Bone marrow (tissue), 2 donors: Measurements from ENCODE around the gene ZNF687.
A peak's percentile ranks its signal among the peaks of the same experiment; 100 is the strongest.
"Not testable (repeated sequence)": the region's sequence is repeated elsewhere in the genome, so short reads cannot be mapped to it uniquely, and the experiment has no call there.

ENCODE experiments used
- DNase-seq, 2 donors: peaks; one replicate each; lab custom pipeline; 2025; lab: John Stamatoyannopoulos, UW

Gene ZNF687, protein sequence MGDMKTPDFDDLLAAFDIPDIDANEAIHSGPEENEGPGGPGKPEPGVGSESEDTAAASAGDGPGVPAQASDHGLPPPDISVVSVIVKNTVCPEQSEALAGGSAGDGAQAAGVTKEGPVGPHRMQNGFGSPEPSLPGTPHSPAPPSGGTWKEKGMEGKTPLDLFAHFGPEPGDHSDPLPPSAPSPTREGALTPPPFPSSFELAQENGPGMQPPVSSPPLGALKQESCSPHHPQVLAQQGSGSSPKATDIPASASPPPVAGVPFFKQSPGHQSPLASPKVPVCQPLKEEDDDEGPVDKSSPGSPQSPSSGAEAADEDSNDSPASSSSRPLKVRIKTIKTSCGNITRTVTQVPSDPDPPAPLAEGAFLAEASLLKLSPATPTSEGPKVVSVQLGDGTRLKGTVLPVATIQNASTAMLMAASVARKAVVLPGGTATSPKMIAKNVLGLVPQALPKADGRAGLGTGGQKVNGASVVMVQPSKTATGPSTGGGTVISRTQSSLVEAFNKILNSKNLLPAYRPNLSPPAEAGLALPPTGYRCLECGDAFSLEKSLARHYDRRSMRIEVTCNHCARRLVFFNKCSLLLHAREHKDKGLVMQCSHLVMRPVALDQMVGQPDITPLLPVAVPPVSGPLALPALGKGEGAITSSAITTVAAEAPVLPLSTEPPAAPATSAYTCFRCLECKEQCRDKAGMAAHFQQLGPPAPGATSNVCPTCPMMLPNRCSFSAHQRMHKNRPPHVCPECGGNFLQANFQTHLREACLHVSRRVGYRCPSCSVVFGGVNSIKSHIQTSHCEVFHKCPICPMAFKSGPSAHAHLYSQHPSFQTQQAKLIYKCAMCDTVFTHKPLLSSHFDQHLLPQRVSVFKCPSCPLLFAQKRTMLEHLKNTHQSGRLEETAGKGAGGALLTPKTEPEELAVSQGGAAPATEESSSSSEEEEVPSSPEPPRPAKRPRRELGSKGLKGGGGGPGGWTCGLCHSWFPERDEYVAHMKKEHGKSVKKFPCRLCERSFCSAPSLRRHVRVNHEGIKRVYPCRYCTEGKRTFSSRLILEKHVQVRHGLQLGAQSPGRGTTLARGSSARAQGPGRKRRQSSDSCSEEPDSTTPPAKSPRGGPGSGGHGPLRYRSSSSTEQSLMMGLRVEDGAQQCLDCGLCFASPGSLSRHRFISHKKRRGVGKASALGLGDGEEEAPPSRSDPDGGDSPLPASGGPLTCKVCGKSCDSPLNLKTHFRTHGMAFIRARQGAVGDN

DNA sequence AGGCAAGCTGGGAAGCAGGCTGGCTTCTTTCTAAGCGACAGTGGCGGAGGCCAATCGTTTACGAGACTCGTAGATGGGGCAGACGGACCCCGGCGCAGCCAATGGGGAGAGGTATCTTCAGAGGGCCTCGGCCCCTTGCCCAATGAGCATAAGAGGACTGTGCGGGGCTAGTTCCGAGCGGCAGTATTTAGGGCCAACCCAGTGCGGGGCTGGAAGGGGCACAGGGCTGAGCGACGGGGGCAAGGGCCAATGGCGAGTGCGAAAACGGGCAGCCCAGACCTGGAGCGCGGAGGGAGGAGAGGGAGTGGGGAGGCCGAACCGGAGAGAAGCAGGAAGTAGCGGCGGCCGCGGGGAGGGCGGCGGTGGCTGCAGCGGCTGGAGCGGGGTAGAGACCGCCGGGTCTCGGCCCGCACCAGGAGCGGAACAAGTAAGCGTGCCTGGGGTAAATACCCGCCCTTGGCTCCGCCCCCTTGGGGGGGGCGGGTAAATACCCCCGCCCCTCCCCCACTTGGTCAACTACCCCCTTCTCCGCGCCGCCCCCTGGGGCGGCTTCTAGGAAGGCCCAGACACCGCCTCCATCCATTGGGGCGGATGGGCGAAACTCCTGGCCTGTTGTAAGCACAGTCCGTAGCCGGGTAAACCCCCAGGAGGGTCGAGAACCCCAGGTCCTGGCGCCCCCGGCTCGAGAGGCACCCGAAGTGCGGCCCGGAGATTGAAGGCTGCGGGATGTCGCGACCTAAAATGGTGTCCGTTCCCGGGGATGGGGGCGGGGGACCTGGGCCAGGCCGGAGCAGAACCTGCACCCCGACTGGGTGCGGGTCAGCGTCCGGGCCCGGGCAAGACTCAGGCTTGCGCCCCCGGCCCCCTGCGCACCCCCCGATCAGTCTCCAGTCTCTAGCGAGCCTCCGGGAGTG, at the start of gene ZNF687:
TSS of gene ZNF687 (plus strand) at position 331 of the 914 bp plus-strand sequence. CDS start 3,993 bp downstream, outside the sequence.
- peak; percentile 98 to 99 for DNase-seq

DNA sequence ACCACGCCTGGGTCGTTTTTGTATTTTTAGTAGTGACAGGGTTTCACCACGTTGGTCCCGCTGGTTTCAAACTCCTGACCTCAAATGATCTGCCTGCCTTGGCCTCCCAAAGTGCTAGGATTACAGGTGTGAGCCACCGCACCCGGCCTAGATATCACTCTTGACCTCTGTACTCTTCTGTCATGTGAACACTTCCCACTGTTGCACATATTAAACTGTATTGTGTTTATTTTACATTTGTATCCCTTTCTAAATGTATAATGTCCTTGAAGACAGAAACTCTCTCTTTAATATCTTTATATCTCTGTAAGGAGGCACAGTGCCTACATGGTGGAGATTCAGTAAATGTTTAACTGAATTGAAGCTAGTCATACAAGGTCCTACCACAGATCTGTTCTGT, 46.9 kb upstream of the ZNF687 start:
- DNase-seq, result no peak

DNA sequence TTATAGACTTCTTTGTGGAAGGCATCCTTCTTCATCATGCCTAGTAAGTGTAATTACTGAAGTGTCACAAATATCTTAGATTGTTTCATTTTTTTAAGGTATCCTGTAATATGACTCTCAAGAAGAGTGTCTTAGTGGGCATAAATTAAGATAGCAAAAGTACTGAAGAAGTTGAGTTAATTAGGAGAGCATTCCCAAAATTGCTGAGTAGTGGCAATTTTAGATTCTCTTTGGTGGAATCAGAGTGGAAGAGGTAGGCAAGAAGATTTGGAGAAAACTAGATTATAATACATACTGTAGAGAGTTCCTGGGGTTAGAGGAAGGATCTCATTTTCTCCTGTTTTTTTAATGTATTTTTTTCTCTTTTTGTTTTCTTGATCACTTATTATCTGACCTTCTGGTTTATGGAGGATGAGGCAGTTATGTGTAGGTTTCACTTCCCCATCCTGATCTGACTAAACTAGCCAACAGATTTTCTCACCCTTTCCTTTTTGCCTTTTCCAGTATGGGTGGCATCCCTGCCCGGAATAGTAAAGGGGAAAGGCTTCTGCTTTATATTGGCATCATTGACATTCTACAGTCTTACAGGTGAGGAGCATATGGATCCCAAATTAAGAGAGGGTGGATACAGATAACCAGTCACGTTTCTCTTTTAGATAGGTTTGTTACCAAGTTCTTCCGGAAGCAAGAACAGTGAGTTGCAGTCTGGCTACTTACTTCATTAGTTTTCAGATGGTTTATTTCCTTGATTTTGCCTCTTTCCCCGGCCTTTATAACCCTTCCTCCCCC, 44.2 kb upstream of the ZNF687 start:
- DNase-seq, result no peak

DNA sequence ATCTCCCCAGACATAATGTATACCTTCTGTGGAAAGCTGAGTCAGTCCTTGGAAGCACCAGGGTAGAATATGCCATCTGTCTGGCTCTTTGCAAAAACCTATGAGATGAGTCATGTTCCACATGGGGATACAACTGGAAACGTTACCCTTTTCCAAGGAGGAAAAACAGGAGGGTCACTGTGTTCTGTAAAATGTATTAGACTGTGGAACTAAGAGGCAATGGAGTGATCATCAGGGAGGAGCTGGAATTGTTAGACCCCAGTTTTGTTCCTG, 43.7 kb upstream of the ZNF687 start:
- DNase-seq, result no peak

DNA sequence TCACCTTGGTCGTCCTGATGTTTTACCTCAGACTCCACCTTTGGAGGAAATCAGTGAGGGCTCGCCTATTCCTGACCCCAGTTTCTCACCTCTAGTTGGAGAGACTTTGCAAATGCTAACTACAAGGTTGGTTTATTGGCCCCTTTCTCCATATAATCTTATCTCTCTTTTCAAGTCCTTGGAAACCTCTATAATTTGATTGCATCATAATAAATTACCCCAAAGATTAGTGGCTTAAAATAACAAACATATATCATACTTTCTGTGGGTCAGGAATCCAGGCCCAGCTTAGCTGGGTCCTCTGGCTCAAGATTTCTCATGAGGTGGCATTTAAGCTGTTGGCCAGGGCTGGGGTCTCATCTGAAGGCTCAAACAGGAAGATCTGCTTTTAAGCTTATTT, 39.7 kb upstream of the ZNF687 start:
- DNase-seq, result no peak

DNA sequence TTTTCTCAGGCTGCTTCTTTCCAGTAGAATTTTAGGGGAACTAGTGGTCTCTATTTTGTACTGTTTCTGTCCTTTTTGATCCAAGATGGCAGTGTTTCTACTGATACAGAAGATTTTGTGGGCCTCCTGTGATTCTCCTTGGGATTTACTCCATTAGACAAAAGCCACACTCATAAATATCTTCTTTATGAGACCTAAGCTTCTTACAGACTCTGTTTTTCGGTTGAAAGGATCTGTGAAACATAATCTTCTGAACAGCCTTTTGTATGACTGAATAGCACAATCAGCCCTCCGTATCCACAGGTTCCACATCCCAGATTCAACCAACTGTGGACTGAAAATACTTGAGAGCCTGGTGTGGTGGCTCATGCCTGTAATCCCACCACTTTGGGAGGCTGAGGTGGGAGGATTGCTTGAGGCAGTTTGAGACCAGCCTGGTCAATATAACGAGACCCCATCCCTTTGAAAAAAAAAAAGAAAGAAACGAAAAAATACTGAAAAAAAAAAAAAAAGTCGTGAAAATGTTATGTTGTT, 38.3 kb upstream of the ZNF687 start:
- no peak for DNase-seq

DNA sequence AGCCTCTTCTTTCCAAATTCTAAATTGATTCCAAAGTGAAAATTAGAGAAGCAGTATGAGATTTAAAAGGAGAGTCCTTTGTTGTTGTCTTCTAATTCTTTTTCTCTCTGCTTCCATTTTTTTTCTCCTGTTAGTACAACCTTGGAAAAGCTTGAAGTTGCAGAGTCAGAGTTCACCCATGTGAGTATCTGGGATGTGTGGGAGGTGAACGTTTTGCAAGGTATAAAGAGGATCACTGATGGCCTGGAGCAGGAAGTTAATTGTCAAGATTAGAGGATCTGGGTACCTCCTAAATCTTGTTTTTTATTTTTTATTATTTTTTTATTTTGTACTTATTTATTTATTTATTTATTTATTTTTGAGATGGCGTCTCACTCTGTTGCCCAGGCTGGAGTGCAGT, 35.3 kb upstream of the ZNF687 start:
- no peak for DNase-seq

DNA sequence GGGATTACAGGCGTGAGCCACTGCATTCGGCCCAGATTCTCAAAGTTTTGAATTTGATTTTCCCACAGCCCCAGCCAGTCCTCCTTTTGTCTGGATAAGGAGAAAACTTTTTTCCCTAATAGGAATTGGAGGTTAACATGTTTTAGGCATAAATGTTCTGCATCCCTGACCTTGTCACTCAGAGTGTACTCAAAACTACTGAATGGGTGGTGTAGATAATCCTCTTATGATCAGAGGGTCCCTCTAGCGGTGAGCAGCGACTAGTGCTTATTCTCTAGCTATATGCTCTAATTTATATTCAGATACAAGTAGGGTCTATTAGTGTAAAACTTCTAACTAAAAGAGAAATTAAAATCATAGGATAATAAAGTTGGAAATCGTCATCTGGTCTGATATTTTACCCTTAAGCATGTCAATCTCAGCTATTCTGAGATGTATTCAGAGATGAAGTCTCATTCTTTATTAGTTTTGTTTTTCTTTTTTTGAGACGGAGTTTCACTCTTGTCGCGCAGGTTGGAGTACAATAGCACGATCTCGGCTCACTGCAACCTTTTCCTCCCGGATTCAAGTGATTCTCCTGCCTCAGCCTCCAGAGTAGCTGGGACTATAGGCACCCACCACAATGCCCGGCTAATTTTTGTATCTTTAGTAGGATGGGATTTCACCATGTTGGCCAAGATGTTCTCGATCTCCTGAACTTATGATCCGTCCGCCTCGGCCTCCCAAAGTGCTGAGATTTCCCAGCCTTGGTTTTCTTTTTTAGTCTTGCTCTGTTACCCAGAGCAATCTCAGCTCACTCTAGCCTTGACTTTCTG, 30.2 kb upstream of the ZNF687 start:
- peak in 1 of 2 donors; percentile 80 for DNase-seq

DNA sequence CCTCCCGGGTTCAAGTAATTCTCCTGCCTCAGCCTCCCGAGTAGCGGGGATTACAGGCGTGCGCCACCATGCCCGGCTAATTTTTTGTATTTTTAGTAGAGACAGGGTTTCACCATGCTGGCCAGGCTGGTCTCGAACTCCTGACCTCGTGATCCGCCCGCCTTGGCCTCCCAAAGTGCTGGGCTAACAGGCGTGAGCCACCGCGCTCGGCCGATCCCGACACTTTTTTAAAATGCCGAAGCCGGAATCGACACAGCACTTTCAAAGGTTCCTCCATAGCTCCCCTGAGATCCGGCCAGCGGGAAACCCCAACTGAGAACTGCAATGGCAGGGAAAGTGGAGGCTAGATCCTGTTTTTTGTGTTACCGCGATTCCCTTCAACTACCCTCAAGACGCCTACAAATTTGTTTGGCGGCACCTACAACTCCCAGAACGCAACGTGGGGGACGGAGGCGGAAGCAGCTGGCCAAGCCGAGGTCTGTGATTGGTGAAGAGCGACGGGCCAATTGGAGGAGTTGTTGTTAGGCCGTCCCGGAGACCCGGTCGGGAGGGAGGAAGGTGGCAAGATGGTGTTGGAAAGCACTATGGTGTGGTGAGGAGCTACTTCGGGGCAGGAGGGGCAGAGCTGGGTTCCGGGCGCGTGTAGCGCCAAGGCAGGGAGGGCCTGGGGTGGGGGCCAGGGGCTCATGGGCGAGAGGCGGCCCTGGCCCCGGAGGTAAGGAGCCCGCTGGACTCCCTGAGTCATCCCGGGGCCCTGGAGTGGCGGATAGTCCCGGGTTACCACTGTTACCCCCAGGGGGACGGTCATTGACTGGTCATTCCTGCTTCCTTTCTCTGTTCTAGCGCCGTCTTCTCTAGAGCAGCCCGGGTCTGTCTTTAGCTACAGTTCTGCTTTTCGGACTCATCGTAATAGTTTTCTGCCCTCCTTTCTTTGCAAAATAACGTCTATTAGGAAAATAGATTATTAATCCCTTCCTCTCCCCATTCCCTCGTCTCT, 27.6 kb upstream of the ZNF687 start, which contains the start of gene PSMD4:
TSS of gene PSMD4 (plus strand) at position 518 of the 997 bp plus-strand sequence. CDS start at position 567, 49 bp downstream.
- DNase-seq, result peak; percentile 87 to 97

DNA sequence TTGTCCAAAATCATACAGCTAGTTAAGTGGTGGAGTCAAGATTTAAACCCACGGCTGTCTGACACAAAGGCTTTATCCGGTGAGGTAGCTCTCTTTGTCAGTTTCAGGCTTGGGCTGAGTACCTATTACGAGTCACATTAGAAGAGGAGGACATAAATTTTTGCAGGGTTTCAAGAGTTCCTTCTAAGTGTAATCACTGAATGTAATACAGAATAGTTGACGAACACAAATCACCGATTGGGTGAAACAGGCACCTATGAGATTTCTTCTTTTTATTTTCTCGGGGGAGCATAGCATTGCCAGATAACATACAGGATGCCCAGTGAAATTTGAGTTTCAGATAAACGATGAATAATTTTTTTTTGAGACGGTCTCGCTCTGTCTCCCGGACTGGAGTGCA, 26.7 kb upstream of the ZNF687 start:
- no peak for DNase-seq

DNA sequence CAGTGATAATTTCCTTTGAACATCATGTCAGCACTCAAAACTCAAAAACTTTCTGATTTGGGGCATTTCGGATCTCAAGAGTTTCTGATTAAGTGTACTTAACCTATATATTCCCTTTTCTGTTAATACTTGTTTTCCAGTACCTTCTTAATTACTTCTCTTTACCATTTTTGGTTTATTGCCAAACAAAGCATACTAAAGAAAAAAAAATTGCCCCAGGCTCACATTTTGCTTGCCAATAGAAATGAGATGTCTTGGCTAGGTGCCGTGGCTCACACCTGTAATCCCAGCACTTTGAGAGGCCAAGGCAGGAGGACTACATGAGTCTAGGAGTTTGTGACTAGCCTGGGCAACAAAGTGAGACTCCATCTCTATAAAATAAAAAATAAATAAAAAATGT, 22.7 kb upstream of the ZNF687 start:
- DNase-seq, result no peak

DNA sequence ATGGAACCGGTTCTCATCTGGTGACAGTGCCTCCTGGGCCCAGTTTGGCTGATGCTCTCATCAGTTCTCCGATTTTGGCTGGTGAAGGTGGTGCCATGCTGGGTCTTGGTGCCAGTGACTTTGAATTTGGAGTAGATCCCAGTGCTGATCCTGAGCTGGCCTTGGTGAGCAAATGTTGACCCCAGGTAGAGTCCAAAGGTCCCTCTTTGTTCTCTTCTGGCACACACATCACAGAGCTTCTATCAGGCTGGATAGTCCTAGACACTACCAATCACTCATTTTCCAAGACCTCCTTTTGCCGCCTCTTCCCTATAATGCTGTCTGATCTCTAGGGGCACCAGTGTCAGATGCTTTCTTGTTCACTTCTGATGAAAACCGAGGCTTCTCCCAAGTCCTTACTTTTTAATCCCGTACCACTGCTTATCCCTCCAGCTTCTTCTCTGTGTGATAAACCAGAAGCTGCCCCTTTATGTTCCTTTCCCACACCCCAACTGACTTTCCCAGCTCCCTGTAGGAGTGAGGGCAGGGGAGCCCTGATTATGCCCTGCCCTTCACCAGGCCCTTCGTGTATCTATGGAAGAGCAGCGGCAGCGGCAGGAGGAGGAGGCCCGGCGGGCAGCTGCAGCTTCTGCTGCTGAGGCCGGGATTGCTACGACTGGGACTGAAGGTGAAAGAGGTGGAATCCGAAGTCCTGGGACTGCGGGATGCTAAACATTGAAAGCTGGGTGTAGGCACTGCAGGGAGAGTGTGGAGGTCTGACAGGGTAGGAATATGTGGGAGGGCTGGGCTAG, 16.5 kb upstream of the ZNF687 start:
- no peak for DNase-seq

DNA sequence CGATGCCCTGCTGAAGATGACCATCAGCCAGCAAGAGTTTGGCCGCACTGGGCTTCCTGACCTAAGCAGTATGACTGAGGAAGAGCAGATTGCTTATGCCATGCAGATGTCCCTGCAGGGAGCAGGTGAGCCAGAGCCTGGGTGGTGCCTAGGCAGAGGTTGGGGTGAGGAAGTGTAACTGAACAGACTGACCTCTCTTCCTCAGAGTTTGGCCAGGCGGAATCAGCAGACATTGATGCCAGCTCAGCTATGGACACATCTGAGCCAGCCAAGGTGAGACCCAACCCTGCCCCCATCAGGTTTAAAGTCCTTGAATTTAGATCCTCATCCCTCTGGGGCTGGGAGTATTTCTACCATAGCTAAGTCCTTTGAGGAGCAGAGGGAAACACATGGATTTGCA, 15.8 kb upstream of the ZNF687 start:
- no peak for DNase-seq

DNA sequence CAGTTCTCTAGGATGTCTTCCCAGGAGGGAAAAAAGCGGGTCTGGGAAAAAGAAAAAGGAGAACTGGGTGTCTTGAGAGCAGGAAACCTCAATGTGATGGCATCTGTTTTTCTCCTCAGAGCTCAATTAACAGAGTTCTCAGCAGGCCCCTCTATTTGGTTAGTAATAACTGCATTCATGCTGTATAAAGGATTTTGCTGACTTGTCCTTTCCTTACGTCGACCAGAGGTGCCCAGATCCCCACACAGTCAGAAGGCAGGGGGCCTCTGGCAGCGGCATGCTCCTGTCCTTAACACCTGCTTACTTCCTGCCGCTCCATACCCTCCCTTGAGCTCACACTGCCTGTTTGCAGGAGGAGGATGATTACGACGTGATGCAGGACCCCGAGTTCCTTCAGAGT, 15.3 kb upstream of the ZNF687 start:
- no peak for DNase-seq

DNA sequence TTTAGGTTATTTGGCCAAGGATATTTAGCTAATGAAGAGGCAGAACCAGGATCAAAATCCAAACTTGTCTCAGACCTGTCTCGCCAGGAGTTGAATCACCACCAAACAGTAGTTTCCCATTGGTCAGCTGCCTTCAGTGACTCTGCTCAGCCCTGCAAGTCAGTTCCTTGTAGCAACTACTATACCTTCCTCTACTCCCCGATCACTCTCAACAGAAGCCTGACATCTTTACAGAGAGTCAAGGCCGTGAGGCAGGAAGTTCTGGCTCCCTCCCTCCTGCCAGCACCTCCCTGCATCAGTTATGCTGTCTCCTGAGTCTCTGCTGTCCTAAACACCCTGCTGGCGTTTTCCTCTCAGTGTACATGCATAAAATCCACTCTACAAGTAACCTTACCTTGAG, 14.3 kb upstream of the ZNF687 start:
- DNase-seq, result no peak

DNA sequence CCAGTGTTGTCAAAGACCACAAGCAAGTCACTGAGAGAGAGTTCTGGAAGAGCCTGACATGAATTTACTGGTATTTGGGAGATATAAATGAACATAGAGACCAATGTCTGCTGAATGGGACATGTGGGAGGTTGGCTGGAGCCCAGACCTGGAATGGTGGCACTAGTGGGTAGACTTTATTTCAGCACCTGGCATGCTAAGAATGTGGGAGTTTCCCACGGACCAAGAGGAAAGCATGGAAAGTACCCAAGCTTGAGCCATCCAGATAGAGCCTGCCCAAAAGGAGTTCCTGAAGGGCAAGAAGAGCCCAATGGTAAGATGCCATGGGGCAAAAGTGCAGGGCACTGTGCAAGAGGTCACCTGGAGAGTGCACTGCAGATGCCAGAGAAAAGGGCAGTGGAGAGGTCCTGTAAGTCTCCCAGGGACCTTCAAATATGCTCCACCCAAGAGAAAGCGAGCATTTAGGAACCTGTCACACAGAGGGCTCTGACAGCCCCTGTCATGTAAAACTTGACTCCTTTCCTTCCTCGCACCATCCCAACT, 8.1 kb upstream of the ZNF687 start:
- no peak for DNase-seq

DNA sequence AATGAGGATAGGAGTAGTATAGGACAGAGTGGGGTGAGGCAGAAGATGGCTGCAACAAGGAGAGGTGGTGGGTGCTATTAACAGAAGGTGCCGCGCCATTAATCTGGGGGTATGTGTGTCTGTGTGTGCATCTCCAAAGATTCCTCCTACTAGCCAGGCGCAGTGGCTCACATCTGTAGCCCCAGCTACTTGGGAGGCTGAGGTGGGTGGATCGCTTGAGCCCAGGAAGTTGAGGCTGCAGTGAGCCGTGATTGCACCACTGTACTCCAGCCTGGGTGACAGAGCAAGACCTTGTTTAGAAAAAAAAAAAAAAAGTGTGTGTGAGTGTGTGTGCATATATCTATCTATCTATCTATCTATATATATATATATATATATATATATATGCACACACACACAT, 6.8 kb upstream of the ZNF687 start:
- DNase-seq, result not testable (repeated sequence)
